GM23338 (cell line): ENCODE data around the gene CELSR1.

Experiments
- CTCF ChIP-seq, 2 experiments: fragments of 200-600 bp in 1 of 2; sonication (generic) in 1 of 2; conservative IDR thresholded peaks; 2 replicates each; pipeline versions ENCODE4 v1.5.1 to v1.6.1; 2016 to 2017; ENCODE audit warnings: antibody characterized with exemption in 2 of 2, low read depth in 2 of 2, mild to moderate bottlenecking in 2 of 2, moderate library complexity in 1 of 2
- POLR2AphosphoS5 ChIP-seq: IDR thresholded peaks from 2 replicates; pipeline ENCODE4 v1.6.1; 2016; ENCODE audit warnings: antibody characterized with exemption, low read depth

GRCh38 chr22:46514592-46515207 is 22.7 kb downstream of the CELSR1 start:
- TF ChIP-seq POLR2AphosphoS5 (no peak), CTCF (conservative IDR thresholded peaks at IDR 0.05; ENCODE audit: low read depth in 2 of 2) (no peak)
